ENCODE results near the gene STAC3.
"Not testable (repeated sequence)": the region's sequence is repeated elsewhere in the genome, so short reads cannot be mapped to it uniquely, and the experiment has no call there.

STAC3 gene

GRCh38 chr12:57250956-57251355 lies at the start of gene STAC3:
TSS of gene STAC3 (minus strand) at chr12:57251187. CDS start at chr12:57249636, 1,551 bp downstream.
- FAIRE-seq (no peak), DNase-seq (ENCODE audit: insufficient read length, low spot score) (no peak)

DNA sequence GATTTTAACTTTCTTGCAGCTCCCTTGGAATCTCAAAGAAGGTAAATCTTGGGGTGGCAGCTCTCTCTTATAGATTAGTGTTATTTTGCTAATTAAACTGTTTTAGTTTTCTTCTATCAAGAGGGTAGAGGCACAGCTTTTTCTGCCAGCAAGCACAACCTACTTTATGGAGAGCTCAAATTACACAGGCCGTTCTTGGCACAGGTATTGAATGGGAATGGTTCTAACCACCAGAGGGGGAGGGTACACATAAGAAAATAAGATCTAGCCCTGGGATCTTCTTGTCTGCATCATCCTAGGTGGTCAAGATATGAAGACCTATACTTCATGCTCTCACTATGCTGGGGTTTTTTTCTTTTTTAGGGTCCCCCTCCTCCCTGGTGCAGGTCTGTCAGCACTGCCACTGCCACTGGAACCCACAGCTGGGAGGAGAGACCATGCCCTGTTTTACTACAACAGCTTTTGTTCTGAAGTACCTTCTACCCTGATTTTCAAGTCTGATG lies 48.6 kb upstream of the STAC3 start:
- FAIRE-seq (no peak), DNase-seq (ENCODE audit: insufficient read length, low spot score) (no peak)

- DNase-seq (ENCODE audit: insufficient read length, low spot score): no peak
- FAIRE-seq: no peak
These were observed 45.3 kb upstream of the STAC3 start for GRCh38 chr12:57296291-57296690.

DNA sequence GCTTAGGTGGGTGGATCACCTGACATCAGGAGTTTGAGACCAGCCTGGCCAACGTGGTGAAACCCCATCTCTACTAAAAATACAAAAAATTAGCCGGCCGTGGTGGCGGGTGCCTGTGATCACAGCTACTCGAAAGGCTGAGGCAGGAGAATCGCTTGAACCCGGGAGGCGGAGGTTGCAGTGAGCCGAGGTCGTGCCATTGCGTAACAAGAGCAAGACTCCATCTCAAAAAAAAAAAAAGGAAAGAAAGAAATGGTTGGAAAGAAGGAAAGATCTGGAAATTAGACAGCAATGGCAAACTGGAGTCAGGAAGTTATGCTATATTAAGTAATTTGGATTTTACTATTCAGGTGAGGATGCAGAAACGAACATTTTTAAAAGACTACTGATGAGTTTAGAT lies 31.1 kb upstream of the STAC3 start:
- DNase-seq (ENCODE audit: insufficient read length, low spot score); FAIRE-seq: not testable (repeated sequence)

GRCh38 chr12:57280211-57281062 lies 29.4 kb upstream of the STAC3 start:
- FAIRE-seq: peak; percentile 92
- peak; percentile 36 for DNase-seq (ENCODE audit: insufficient read length, low spot score)

DNA sequence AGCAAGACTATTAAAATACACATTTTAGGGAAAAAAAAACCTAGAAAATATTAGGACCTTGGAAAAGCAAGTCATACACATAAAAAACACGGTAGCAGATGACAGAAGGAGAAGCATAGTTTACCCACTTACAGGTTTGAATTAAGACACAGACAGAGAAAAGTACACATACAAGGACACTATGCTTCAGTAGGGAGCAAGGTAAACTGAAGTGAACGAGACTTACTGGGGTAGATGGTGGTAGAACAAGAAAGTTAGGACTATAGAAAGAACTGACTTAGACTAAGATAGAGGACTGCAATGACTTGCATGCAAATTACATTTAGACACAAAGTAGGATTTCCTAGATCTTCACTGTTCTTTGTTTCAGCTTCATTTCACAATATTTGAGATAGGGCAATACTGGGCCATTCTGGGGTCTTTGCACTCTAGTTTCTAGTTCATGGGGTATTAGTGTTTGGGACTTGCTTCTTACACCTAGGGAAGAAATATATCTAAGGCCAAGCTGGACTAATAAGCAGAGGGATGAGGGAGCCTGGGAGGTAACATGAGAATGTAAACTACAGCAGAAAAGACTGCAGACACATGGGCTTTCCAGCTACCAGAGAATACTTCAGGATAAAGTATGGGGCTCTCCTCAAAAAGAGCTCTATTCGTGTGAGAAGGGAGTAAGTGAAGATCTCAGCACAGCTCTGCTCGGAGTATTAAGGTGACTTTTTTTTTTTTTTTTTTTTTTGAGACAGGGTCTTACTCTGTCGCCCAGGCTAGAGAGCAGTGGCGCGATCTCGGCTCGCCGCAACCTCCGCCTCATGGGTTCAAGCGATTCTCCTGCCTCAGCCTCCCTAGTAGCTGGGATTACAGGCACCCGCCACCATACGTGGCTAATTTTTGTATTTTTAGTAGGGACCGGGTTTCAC lies 27.7 kb upstream of the STAC3 start:
- no peak for FAIRE-seq
- no peak for DNase-seq (ENCODE audit: insufficient read length, low spot score)

GRCh38 chr12:57276935-57277563 lies 26.1 kb upstream of the STAC3 start:
- FAIRE-seq (no peak), DNase-seq (ENCODE audit: insufficient read length, low spot score) (no peak)

DNA sequence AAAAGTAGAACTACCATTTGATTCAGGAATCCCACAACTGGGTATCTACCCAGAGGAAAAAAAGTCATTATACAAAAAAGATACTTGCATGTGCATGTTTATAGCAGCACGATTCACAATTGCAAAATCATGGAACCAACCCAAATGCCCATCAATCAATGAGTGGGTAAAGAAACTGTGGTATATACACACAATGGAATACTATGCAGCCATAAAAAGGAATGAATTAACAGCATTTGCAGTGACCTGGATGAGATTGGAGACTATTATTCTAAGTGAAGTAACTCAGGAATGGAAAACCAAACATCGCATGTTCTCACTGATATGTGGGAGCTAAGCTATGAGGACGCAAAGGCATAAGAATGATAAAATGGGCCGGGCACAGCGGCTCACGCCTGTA lies 25.2 kb upstream of the STAC3 start:
- FAIRE-seq; DNase-seq (ENCODE audit: insufficient read length, low spot score): not testable (repeated sequence)

DNA sequence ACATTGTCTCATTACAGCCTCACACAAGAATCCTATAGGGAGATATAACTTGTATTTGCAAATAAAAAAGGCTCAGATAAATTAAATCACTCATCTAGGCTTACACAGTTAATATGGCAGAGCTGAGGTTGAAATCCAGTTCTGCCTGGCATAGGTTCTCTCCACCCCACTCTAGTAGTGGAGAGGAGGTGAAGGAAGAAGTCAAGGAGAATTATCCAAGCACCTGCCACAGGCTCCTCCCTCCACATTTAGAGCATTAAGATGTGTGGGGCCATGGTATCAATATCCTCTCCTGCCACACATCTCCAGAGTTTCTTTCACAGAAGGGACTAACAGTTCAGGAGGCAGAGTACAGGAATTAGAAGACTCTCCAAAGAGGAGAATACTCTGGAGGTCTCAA lies 22.5 kb upstream of the STAC3 start:
- no peak for DNase-seq (ENCODE audit: insufficient read length, low spot score)
- FAIRE-seq: no peak

DNA sequence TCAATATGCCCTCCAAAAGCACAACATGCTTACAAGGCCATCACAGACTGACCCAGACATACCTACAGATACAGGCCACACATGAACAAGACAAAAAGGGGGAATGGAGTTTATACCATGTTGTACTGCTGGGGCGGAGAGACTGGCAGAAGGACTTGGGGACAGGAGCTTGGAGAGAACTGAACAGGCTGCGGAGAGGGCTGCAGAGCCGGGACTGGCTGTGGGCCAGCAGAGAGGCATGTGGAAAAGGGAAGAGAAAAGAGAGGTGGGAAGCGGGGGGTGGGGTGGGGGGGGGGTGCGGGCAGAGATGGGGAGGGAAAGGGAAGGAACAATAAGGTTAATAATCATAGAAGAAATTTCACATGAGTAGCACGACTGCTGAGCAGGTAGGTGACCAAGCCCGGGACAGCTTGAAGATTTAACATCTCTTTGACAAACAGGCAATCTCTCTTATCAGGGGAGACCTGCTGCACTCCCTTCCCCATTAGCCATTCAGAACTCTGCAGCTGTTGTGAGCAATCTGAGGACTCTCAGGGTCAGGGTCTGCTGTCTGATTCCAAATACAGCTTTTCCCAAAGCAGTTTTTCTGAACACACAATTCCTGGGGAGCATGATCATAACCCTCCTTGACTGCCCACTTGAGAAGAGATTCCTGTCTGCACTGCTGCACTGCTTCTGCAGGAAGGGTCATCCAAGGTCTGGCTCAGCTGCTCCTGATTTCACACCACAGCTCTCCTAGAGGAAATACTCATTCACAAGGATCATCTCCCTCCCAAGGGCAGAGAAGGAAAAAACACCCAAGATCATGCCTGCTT lies 21.6 kb upstream of the STAC3 start:
- no peak for DNase-seq (ENCODE audit: insufficient read length, low spot score)
- FAIRE-seq: no peak

DNA sequence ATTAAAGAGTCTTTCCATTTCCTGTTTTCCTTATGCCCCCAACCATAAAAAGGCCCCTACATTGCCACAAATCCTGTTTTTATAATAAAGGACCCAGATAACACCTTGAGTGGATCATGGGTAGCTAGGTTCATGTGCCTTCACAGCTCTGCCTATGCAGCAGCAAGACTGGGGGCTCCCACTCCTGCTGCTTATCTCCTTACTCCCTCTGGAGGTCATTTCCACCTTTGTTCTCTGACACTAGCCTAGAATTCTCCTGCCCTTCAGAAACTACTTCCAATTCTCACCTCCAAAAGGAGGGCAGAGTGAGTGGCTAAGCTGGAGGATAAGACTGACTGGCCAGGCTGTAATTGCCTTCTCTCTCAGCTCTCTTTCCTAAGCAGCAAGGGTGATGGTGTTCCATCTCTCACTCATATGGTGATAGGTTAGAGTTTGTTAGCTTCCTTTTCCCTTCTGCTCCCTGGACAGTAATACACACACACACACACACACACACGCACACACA lies 20.0 kb upstream of the STAC3 start:
- FAIRE-seq (no peak), DNase-seq (ENCODE audit: insufficient read length, low spot score) (no peak)

GRCh38 chr12:57268264-57268663 lies 17.3 kb upstream of the STAC3 start:
- no peak for DNase-seq (ENCODE audit: insufficient read length, low spot score)
- FAIRE-seq: no peak

GRCh38 chr12:57266681-57267080 lies 15.7 kb upstream of the STAC3 start:
- FAIRE-seq (no peak), DNase-seq (ENCODE audit: insufficient read length, low spot score) (no peak)

GRCh38 chr12:57263096-57263495 lies 12.1 kb upstream of the STAC3 start:
- DNase-seq (ENCODE audit: insufficient read length, low spot score) (no peak), FAIRE-seq (no peak)

GRCh38 chr12:57262126-57262822 lies 11.3 kb upstream of the STAC3 start:
- DNase-seq (ENCODE audit: insufficient read length, low spot score) (no peak), FAIRE-seq (no peak)

GRCh38 chr12:57261428-57261865 lies 10.5 kb upstream of the STAC3 start:
- FAIRE-seq (no peak), DNase-seq (ENCODE audit: insufficient read length, low spot score) (no peak)

- FAIRE-seq (no peak), DNase-seq (ENCODE audit: insufficient read length, low spot score) (no peak)
These were observed 9.4 kb upstream of the STAC3 start for GRCh38 chr12:57260366-57260765.

DNA sequence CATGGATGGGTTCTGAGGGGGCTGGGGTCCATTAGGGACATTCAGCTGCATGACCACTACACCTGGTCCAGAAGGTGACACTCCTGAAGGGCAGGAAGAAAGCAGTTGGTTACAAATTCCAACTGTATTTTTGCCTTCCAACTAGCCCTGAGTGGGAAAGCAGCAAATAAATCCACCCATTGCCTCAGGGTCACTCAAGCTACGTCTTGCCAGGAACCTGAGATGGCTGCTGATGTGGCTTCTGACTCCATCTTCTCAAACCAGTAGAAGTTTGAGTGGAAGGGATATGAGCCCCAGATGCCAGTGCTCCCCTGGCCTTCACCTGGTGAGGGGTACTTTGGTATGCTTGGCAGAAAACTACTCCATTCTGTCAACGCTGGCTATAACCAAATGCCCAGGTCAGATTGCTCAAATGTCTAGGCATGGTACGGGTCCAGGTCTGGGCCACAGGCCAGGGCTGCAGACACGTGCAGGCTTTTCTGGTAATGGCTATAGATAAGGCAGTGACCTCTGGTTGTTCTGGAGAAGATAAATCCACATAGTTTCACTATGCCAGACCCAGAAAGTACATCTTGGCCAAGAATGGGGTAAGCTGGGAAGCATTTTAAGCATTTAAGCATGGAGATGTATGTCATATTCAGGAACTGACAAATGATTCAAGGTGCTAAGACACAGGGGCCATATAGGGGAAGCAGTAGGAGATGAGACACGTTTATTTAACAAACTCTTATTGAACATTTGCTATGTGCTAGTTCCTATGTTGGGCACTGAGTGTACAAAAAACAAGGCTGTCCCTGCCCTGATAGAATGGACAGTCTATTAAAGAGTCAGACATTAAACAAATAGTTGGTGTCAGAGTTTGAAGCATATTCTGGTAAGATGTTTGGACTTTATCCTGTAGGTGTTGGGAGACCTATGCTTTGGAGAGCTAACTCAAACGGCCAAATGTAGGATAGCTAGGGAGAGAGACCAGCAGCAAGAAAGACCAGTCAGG lies 8.3 kb upstream of the STAC3 start:
- FAIRE-seq (no peak), DNase-seq (ENCODE audit: insufficient read length, low spot score) (no peak)
